OCI-LY7 (cell line): ENCODE results near the gene PPP1R14C. TPM values are rescaled to one million over a fixed set of nuclear protein-coding genes. Genes with fewer than 3 reads are reported as not detected.

Experiments
- BruUV-seq: library from RNA; stranded (reverse); fragments of 400-500 nt; replicated peaks from 2 replicates; lab custom pipeline; 2021; lab: Mats Ljungman, UMichigan
- CTCF ChIA-PET: fragments of 300-600 bp; sonication (Branson Sonifier 250); formaldehyde crosslinking; loops from one replicate; lab custom pipeline; 2022; ENCODE audit warnings: antibody characterized with exemption; ENCODE audit not compliant: unreplicated experiment; lab: Charles Lee
- POLR2A ChIA-PET: fragments of 300-600 bp; sonication (Branson Sonifier 250); formaldehyde crosslinking; loops from one replicate; lab custom pipeline; 2022; ENCODE audit warnings: antibody characterized with exemption; lab: Charles Lee
- DNase-seq: peaks from one replicate; pipeline ENCODE4 v3.0.0-alpha.2; 2015; ENCODE audit warnings: low spot score
- H2AFZ ChIP-seq: fragments of 200-600 bp; sonication (generic), shearing (Covaris generic); 2 replicates; pipeline ENCODE4 v1.6.1; 2014; ENCODE audit warnings: mild to moderate bottlenecking, antibody characterized with exemption, low read length, moderate library complexity
- H3K27ac ChIP-seq: fragments of 200-600 bp; sonication (generic); 2 replicates; pipeline ENCODE4 v1.5.1; 2014; ENCODE audit warnings: mixed run types, low read depth, mild to moderate bottlenecking, moderate library complexity, low read length, inconsistent platforms; ENCODE audit not compliant: poor library complexity, severe bottlenecking
- H3K36me3 ChIP-seq: fragments of 200-600 bp; sonication (generic); 2 replicates; pipeline ENCODE4 v1.6.1; 2014; ENCODE audit warnings: mild to moderate bottlenecking, antibody characterized with exemption, low read length, moderate library complexity, mixed read lengths; ENCODE audit not compliant: insufficient read depth
- H3K4me1 ChIP-seq: fragments of 200-600 bp; sonication (generic); 2 replicates; pipeline ENCODE4 v1.5.1; 2014; ENCODE audit warnings: mild to moderate bottlenecking, low read length; ENCODE audit not compliant: insufficient read depth, poor library complexity, severe bottlenecking
- H3K4me2 ChIP-seq: fragments of 200-600 bp; sonication (generic); 2 replicates; pipeline ENCODE4 v1.6.1; 2014; ENCODE audit warnings: mild to moderate bottlenecking, low read length
- H3K4me3 ChIP-seq: fragments of 200-600 bp; sonication (generic); 2 replicates; pipeline ENCODE4 v1.5.1; 2014; ENCODE audit warnings: mild to moderate bottlenecking, low read depth, low read length; ENCODE audit not compliant: poor library complexity, severe bottlenecking
- H3K79me2 ChIP-seq: fragments of 200-600 bp; sonication (generic); 2 replicates; pipeline ENCODE4 v1.6.1; 2016; ENCODE audit warnings: low read depth, mild to moderate bottlenecking, low read length, moderate library complexity, mixed read lengths; ENCODE audit not compliant: insufficient read depth
- H3K9me2 ChIP-seq: fragments of 200-600 bp; sonication (generic); 2 replicates; pipeline ENCODE4 v1.6.1; 2016; ENCODE audit warnings: mild to moderate bottlenecking, low read length, mixed read lengths; ENCODE audit not compliant: insufficient read depth
- H3K9me3 ChIP-seq: fragments of 200-600 bp; sonication (generic); 2 replicates; pipeline ENCODE4 v1.6.1; 2014; ENCODE audit warnings: mild to moderate bottlenecking, mixed run types, low read length, mixed read lengths
- H4K20me1 ChIP-seq: fragments of 200-600 bp; sonication (generic); 2 replicates; pipeline ENCODE4 v1.6.1; 2014; ENCODE audit warnings: mild to moderate bottlenecking, antibody characterized with exemption, low read length, moderate library complexity, mixed read lengths; ENCODE audit not compliant: insufficient read depth
- CTCF ChIP-seq: fragments of 200-600 bp; sonication (generic); conservative IDR thresholded peaks from 2 replicates; pipeline ENCODE4 v1.5.1; 2014; ENCODE audit warnings: mild to moderate bottlenecking, antibody characterized with exemption, low read length, moderate library complexity, mixed read lengths
- EZH2phosphoT487 ChIP-seq: fragments of 200-600 bp; sonication (generic); IDR thresholded peaks from 2 replicates; pipeline ENCODE4 v1.6.1; 2018; ENCODE audit warnings: low read depth, borderline replicate concordance, mild to moderate bottlenecking, mixed run types, antibody characterized with exemption, low read length, moderate library complexity, mixed read lengths
- intact Hi-C: fragments of 100-400 bp; cut with micrococcal nuclease; formaldehyde crosslinking; loops from one replicate; pipeline ENCODE4 v1.10.0; 2022; ENCODE audit not compliant: unreplicated experiment
- total RNA-seq, 2 experiments: library from RNA; depleted of rRNA in 1 of 2; stranded (reverse); fragments of >200 nt in 1 of 2; shearing (Covaris generic) in 1 of 2; gene quantifications; 2 replicates each; pipeline ENCODE4 v1.2.3, GENCODE V29; 2014 to 2022

PPP1R14C gene
- total RNA-seq, 2 experiments from 2014 or later: 1.8 TPM; not detected in 1

- H3K79me2 ChIP-seq: no peaks in the 10 kb centered on the region
- CTCF ChIA-PET: no interaction called here
- no peaks in the 10 kb centered on the region for H3K4me1 ChIP-seq
- no peak for DNase-seq
- H4K20me1 ChIP-seq: no peaks in the 10 kb centered on the region
- no peaks in the 10 kb centered on the region for H3K9me2 ChIP-seq
- BruUV-seq: no TSS peak
- no peak overlapping the region for H3K4me2 ChIP-seq
- intact Hi-C loops: no loop called here
- TF ChIP-seq CTCF: no peak
- no peak for TF ChIP-seq EZH2phosphoT487
- H3K27ac ChIP-seq: no peak overlapping the region
- H3K9me3 ChIP-seq: no peaks in the 10 kb centered on the region
- POLR2A ChIA-PET: interaction anchor here (0.8 to 1.3 kb wide), 4 partner anchors 12 to 31 kb away, joined by 3 read pairs; no protein-coding TSS in a partner anchor
- H3K4me3 ChIP-seq: no peak overlapping the region
- no peaks in the 10 kb centered on the region for H3K36me3 ChIP-seq
- H2AFZ ChIP-seq: no peak overlapping the region
Observed at GRCh38 chr6:150220634-150221551, 78.0 kb downstream of the PPP1R14C start.

- H3K27ac ChIP-seq: no peak overlapping the region
- no peak overlapping the region for H3K4me3 ChIP-seq
- no peaks in the 10 kb centered on the region for H3K9me3 ChIP-seq
- TF ChIP-seq CTCF (no peak), EZH2phosphoT487 (no peak)
- CTCF ChIA-PET: no interaction called here
- H2AFZ ChIP-seq: no peak overlapping the region
- intact Hi-C loops: no loop called here
- H3K4me2 ChIP-seq: no peak overlapping the region
- POLR2A ChIA-PET: interaction anchor here (0.6 kb wide), 1 partner anchor 78 kb away, joined by 4 read pairs; no protein-coding TSS in a partner anchor
- H3K36me3 ChIP-seq: no peaks in the 10 kb centered on the region
- no peaks in the 10 kb centered on the region for H3K79me2 ChIP-seq
- no peak for DNase-seq
- BruUV-seq: no TSS peak
- H3K4me1 ChIP-seq: no peaks in the 10 kb centered on the region
- H3K9me2 ChIP-seq: no peaks in the 10 kb centered on the region
- H4K20me1 ChIP-seq: no peaks in the 10 kb centered on the region
Observed at GRCh38 chr6:150224820-150225219, 82.0 kb downstream of the PPP1R14C start.

GRCh38 chr6:150227281-150227680 lies 84.4 kb downstream of the PPP1R14C start:
- DNase-seq: no peak
- H3K9me2 ChIP-seq: no peaks in the 10 kb centered on the region
- no peaks in the 10 kb centered on the region for H3K4me1 ChIP-seq
- H2AFZ ChIP-seq: no peak overlapping the region
- ChIA-PET POLR2A (interaction anchor here (0.6 to 2.2 kb wide), 4 partner anchors 9 to 408 kb away, joined by 3 to 5 read pairs (median 4); no protein-coding TSS in a partner anchor), CTCF (no interaction called here)
- H3K4me3 ChIP-seq: no peak overlapping the region
- no TSS peak for BruUV-seq
- TF ChIP-seq EZH2phosphoT487: no peak
- TF ChIP-seq CTCF: no peak
- no peak overlapping the region for H3K27ac ChIP-seq
- no peaks in the 10 kb centered on the region for H4K20me1 ChIP-seq
- intact Hi-C loops: no loop called here
- no peaks in the 10 kb centered on the region for H3K9me3 ChIP-seq
- H3K79me2 ChIP-seq: no peaks in the 10 kb centered on the region
- H3K4me2 ChIP-seq: no peak overlapping the region
- H3K36me3 ChIP-seq: no peaks in the 10 kb centered on the region
